SK-N-MC (cell line): ENCODE results near the gene SMIM41.
A peak's percentile ranks its signal among the peaks of the same experiment; 100 is the strongest.

Experiments used
- DNase-seq: peaks from one replicate; pipeline ENCODE4 v3.0.0-alpha.2; 2011; ENCODE audit warnings: low read depth, low spot score
- H3K27ac ChIP-seq: fragments of 200-600 bp; sonication (generic); 2 replicates; pipeline ENCODE4 v1.5.1; 2016; ENCODE audit warnings: mixed run types
- H3K36me3 ChIP-seq: fragments of 200-600 bp; sonication (generic); 2 replicates; pipeline ENCODE4 v1.6.1; 2017; ENCODE audit warnings: antibody characterized with exemption, low read length, mixed read lengths; ENCODE audit not compliant: insufficient read depth
- H3K4me3 ChIP-seq: fragments of 200-600 bp; sonication (generic); 2 replicates; pipeline ENCODE4 v1.5.1; 2016
- H3K9ac ChIP-seq: fragments of 200-600 bp; sonication (generic); 2 replicates; pipeline ENCODE4 v1.8.0; 2017; ENCODE audit warnings: mixed run types, mixed read lengths; ENCODE audit not compliant: insufficient read length
- H3K9me3 ChIP-seq: fragments of 200-600 bp; sonication (generic); 2 replicates; pipeline ENCODE4 v1.6.1; 2017; ENCODE audit warnings: low read depth, mild to moderate bottlenecking, antibody characterized with exemption, low read length, moderate library complexity, mixed read lengths
- EZH2 ChIP-seq: fragments of 200-600 bp; sonication (generic); IDR thresholded peaks from one replicate; pipeline ENCODE4 v1.6.1; 2017; ENCODE audit warnings: antibody characterized with exemption
- FOXP2 ChIP-seq: optimal IDR thresholded peaks from 2 replicates; pipeline ENCODE3; 2011; ENCODE audit warnings: mild to moderate bottlenecking, moderate library complexity; ENCODE audit not compliant: insufficient read depth; ENCODE audit errors: extremely low read length, control extremely low read depth
- POLR2AphosphoS5 ChIP-seq: IDR thresholded peaks from 2 replicates; pipeline ENCODE4 v1.6.1; 2012; ENCODE audit warnings: mild to moderate bottlenecking, low read depth, low read length, borderline replicate concordance

The SMIM41 gene

DNA sequence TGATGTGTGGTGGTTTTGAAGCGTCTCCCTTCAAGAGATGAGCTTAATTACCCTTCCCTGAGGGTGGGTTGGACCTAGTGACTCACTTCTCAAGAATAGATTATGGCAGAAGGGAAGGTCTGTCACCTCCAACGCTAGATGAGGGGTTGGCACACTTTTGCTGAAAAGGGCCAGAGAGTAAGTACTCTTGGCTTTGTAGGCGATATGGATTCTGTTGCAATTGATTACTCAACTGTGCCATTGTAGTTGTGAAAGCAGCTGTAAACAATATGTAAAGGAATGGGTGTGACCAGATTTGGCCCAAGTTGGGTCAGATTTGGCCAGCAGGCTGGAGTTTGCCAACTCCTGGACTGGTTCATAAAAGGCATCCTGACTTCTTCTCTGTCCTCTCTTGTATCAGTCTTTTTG lies 53.3 kb downstream of the SMIM41 start:
- TF ChIP-seq EZH2 (no peak), FOXP2 (no peak), POLR2AphosphoS5 (no peak)
- no peak overlapping the region for H3K4me3 ChIP-seq
- DNase-seq: no peak
- no peaks in the 10 kb centered on the region for H3K36me3 ChIP-seq
- no peaks in the 10 kb centered on the region for H3K9me3 ChIP-seq
- H3K9ac ChIP-seq: no peak overlapping the region
- H3K27ac ChIP-seq: no peak overlapping the region

DNA sequence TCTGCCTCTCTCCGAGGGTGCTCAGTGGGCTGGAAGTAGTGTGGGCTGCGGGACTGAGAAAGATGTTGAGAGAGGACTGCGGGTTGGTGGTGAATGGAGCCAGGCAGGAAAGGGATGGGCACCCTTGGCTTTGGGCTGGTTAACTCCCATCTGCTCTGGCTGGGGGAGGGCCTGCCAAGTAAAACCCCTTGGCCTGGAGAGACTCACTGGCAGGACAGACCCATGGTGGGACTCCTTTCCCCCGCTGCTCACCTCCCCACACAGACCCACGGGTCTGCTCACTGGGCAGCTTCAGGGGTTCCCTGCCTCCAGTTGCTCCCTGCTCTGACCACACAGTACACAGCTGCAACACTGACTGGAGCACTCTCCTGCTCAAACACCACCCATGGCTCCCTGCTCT lies 58.2 kb downstream of the SMIM41 start:
- no peak overlapping the region for H3K9ac ChIP-seq
- no peak for DNase-seq
- H3K9me3 ChIP-seq: no peaks in the 10 kb centered on the region
- no peaks in the 10 kb centered on the region for H3K36me3 ChIP-seq
- no peak overlapping the region for H3K4me3 ChIP-seq
- H3K27ac ChIP-seq: no peak overlapping the region
- TF ChIP-seq FOXP2 (no peak), EZH2 (no peak), POLR2AphosphoS5 (no peak)

DNA sequence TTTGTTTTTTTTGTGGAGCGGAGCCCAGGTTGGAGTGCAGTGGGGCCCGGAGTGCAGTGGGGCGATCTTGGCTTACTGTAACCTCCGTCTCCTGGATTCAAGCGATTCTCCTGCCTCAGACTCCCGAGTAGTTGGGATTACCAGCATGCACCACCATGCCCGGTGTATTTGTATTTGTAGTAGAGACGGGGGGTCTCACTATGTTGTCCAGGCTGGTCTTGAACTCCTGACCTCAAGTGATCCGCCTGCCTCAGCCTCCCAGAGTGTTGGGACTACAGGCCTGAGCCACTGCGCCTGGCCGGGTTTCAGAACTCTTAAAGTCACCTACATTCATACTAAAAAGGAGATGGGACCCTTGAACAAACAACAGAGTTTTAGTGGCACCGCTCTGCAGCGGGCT lies 59.6 kb downstream of the SMIM41 start:
- TF ChIP-seq POLR2AphosphoS5: no peak
- H3K9ac ChIP-seq: no peak overlapping the region
- no peak overlapping the region for H3K27ac ChIP-seq
- no peak overlapping the region for H3K4me3 ChIP-seq
- no peak for DNase-seq
- H3K36me3 ChIP-seq: no peaks in the 10 kb centered on the region
- H3K9me3 ChIP-seq: no peaks in the 10 kb centered on the region

DNA sequence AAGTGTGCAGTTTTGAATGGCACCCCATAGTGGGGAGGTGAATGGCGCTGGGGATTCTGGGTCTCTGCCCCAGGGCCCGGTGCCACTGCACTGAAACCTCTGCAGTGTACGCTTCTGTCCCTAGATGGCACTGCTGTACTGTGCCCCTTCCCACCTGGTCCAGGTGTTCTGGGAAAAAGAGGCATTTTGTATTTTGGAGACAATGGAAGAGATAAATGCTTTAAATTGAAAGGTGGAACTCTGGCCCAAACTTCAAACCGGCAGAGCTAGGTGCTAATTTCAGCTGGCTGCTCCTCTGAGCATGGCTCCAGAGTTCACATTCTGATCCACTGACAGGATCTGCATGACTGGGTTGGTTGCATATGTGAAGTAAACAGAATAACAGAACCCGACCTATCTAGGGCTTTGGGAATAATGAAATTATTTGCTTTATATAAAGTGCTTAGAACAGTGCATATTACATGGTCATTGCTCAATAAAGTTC lies 60.1 kb downstream of the SMIM41 start:
- H3K9ac ChIP-seq: no peak overlapping the region
- TF ChIP-seq FOXP2: peak; percentile 53
- TF ChIP-seq EZH2: no peak
- no peak overlapping the region for H3K4me3 ChIP-seq
- no peak for DNase-seq
- H3K27ac ChIP-seq: no peak overlapping the region
- no peaks in the 10 kb centered on the region for H3K9me3 ChIP-seq
- H3K36me3 ChIP-seq: no peaks in the 10 kb centered on the region

DNA sequence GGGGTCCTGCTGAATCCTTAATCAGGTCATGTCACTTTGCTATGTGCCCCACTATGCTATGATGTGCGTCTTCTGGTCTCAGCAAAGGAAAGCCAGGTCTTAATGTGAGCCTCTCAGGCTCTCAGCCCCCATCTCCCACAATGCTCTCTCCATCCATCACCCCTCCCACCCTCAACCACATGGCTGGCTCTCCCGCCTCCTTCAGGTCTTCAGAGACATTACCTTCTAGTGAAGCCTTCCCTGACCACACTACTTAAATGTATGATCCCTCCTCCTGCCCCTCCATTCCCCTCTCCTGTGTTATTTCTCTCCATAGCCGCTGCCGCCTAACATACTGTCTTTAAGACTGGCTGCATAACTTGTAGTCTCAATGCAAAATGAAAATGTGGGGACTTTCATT lies 61.8 kb downstream of the SMIM41 start:
- no peak for TF ChIP-seq FOXP2
- Histone ChIP-seq H3K27ac (no peak overlapping the region), H3K9ac (no peak overlapping the region), H3K4me3 (no peak overlapping the region), H3K36me3 (no peaks in the 10 kb centered on the region), H3K9me3 (no peaks in the 10 kb centered on the region)
- no peak for DNase-seq

DNA sequence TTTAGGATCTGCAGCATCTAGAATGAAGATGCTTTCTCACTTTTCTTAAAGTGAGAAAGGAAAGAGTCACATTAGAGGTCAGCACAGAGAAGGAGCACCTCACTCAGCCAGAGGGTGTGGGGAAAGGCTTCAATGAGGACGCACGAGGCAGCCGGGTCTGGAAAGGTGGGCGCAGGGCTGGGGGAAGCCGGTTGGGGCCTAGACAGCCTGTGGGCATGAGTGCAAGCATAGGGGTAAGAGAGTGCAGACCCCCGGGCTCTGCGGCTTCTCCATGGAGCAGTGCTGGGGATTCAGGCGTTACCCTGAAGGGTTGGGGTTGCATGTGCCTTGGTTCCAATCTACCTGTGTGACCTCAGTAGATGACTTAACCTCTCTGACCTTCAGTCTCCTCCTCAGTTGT lies 62.4 kb downstream of the SMIM41 start:
- Histone ChIP-seq H3K27ac (no peak overlapping the region), H3K4me3 (no peak overlapping the region), H3K9me3 (no peaks in the 10 kb centered on the region), H3K9ac (no peak overlapping the region), H3K36me3 (no peaks in the 10 kb centered on the region)
- TF ChIP-seq POLR2AphosphoS5 (no peak), EZH2 (no peak), FOXP2 (no peak)
- no peak for DNase-seq

DNA sequence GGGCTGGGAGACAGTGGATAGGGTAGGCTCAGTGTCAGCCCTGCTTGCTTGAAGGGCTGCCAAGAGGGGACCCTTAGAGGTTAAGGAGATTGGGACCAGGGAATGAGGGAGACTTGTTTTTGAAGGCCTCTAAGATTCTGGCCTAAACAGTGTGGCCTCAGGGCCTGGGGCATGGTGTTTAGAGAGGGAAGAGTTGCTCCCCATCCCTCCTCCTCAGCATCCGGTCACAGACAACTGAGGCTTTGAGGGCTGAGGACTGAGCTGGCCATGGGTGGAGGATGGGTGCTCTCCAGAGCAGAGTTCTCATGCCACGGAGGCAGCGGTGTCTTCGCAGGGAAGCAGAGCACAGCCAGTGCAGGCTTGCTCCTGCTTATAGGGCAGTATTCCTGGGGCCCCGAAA lies 62.9 kb downstream of the SMIM41 start:
- no peaks in the 10 kb centered on the region for H3K36me3 ChIP-seq
- no peak for TF ChIP-seq EZH2
- no peak for TF ChIP-seq POLR2AphosphoS5
- TF ChIP-seq FOXP2: no peak
- no peaks in the 10 kb centered on the region for H3K9me3 ChIP-seq
- H3K9ac ChIP-seq: no peak overlapping the region
- DNase-seq: no peak
- no peak overlapping the region for H3K4me3 ChIP-seq
- no peak overlapping the region for H3K27ac ChIP-seq

DNA sequence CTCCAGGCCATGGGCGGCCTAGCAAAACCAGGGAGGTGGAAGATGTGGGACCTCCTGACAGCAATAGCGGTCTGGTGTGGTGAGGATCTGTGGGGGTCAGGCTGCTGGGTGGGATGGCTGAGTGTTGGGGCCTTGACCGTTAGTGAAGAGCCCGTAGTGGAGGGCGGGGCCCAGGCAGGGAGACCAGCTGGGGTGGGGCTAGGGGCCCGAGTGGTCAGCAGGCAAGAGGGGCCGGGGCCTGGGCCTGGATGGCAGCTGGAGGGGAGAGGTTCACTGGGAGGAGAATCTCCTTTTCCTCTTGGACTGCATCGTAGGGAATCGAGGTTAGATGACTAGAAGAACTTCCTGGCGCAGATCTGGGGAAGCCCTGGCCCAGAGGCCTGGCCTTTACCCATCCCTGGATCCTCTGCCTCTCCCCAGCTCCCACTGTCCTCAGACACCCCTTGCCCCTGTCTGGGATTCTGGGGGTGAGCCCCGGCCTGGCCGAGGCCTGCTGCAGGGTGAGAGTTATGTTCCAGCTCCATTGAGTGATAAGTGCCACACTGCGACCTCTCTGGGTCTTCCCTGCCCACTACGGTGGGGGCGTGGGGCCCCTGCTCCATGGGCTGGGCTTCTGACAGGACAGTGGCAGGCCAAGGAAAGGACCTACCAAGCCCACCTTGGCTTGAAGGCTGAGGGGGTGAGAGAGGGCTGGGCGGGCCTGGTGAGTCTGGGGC lies 65.2 kb downstream of the SMIM41 start:
- Histone ChIP-seq H3K9ac (no peak overlapping the region), H3K9me3 (no peaks in the 10 kb centered on the region), H3K36me3 (no peaks in the 10 kb centered on the region), H3K4me3 (no peak overlapping the region), H3K27ac (no peak overlapping the region)
- DNase-seq: no peak
- no peak for TF ChIP-seq POLR2AphosphoS5
- no peak for TF ChIP-seq FOXP2
- no peak for TF ChIP-seq EZH2
